ENCODE measurements around the gene KCNAB2.
A peak's percentile ranks its signal among the peaks of the same experiment; 100 is the strongest.

Gene KCNAB2

GRCh38 chr1:6051423-6051822, 5.7 kb downstream of the KCNAB2 start:
- H3K4me3 ChIP-seq (ENCODE audit: low read length, poor library complexity, severe bottlenecking) = no peak overlapping the region
- no peak overlapping the region for H2AFZ ChIP-seq (ENCODE audit: low read length)
- H3K4me1 ChIP-seq (ENCODE audit: insufficient read depth, low read length, poor library complexity, severe bottlenecking) = peaks cover 11% of the 10 kb centered on the region
- TF ChIP-seq CTCF (conservative IDR thresholded peaks at IDR 0.05; ENCODE audit: low read length) = no peak
- TF ChIP-seq EZH2phosphoT487 (IDR thresholded peaks at IDR 0.05; ENCODE audit: borderline replicate concordance) = no peak
- no peaks in the 10 kb centered on the region for H3F3A ChIP-seq (ENCODE audit: low read depth)
- H3K9ac ChIP-seq (ENCODE audit: low read depth, low read length, poor library complexity, severe bottlenecking) = no peak overlapping the region
- peaks cover 30% of the 10 kb centered on the region; the same call in 1 of the 2 replicates for H3K79me2 ChIP-seq (ENCODE audit: insufficient read depth, low read length)
- peaks cover 63% of the 10 kb centered on the region; the same call in 1 of the 2 replicates for H3K36me3 ChIP-seq (ENCODE audit: insufficient read depth, low read length)
- no peak overlapping the region for H3K4me2 ChIP-seq (ENCODE audit: low read depth, low read length, poor library complexity, severe bottlenecking)
- H4K20me1 ChIP-seq (ENCODE audit: insufficient read depth, low read length, poor library complexity, severe bottlenecking) = peaks cover 82% of the 10 kb centered on the region
- no peaks in the 10 kb centered on the region for H3K9me2 ChIP-seq (replicated peaks; ENCODE audit: low read depth, low read length)
- H3K9me3 ChIP-seq (ENCODE audit: insufficient read depth, low read depth, low read length) = no peaks in the 10 kb centered on the region
- H3K27me3 ChIP-seq (ENCODE audit: insufficient read depth, low read length, poor library complexity, severe bottlenecking) = no peaks in the 10 kb centered on the region

DNA sequence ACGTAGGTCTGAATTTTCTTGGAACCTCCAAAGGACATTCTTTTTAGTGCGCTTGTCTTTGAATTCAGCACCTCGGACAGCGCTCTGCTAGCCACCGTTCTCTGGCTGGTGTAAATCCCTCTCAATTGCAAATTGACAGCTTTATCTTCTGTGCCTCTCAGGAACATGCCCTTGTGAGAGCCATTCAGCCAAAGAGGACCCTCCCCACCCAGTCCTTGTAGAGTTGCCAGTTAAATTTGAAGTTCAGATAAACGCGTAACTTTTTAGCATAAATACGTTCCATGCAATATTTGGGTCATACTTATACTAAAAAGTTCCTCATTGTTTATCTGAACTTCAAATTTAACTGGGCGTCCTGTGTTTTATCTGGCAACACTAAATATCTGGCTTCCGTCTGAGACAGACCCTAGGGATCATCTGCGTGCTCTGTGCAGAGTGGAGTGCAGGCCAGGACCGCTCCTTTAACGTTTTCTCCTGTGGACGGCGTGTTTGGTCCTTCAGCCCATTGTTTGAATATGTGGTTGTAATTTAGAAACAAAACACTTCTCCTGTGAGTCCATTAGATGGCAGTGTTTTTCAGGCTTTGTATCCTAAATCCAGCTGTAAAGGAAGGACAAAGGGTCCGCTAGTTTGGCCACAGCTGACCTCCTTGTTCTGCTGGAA, 7.0 kb downstream of the KCNAB2 start:
- no peaks in the 10 kb centered on the region for H3K9me2 ChIP-seq (replicated peaks; ENCODE audit: low read depth, low read length)
- H3K27me3 ChIP-seq (ENCODE audit: insufficient read depth, low read length, poor library complexity, severe bottlenecking) = no peaks in the 10 kb centered on the region
- H3K36me3 ChIP-seq (ENCODE audit: insufficient read depth, low read length) = peaks cover 64% of the 10 kb centered on the region; the same call in 1 of the 2 replicates
- no peak overlapping the region for H3K4me2 ChIP-seq (ENCODE audit: low read depth, low read length, poor library complexity, severe bottlenecking)
- H3K9me3 ChIP-seq (ENCODE audit: insufficient read depth, low read depth, low read length) = no peaks in the 10 kb centered on the region
- H3K4me1 ChIP-seq (ENCODE audit: insufficient read depth, low read length, poor library complexity, severe bottlenecking) = peaks cover 11% of the 10 kb centered on the region
- no peak overlapping the region for H3K4me3 ChIP-seq (ENCODE audit: low read length, poor library complexity, severe bottlenecking)
- peaks cover 80% of the 10 kb centered on the region for H4K20me1 ChIP-seq (ENCODE audit: insufficient read depth, low read length, poor library complexity, severe bottlenecking)
- no peak for TF ChIP-seq EZH2phosphoT487 (IDR thresholded peaks at IDR 0.05; ENCODE audit: borderline replicate concordance)
- TF ChIP-seq CTCF (conservative IDR thresholded peaks at IDR 0.05; ENCODE audit: low read length) = peak; percentile 49
- H3K9ac ChIP-seq (ENCODE audit: low read depth, low read length, poor library complexity, severe bottlenecking) = no peak overlapping the region
- no peak overlapping the region for H2AFZ ChIP-seq (ENCODE audit: low read length)
- H3K79me2 ChIP-seq (ENCODE audit: insufficient read depth, low read length) = peaks cover 22% of the 10 kb centered on the region; the same call in 1 of the 2 replicates
- H3F3A ChIP-seq (ENCODE audit: low read depth) = no peaks in the 10 kb centered on the region

DNA sequence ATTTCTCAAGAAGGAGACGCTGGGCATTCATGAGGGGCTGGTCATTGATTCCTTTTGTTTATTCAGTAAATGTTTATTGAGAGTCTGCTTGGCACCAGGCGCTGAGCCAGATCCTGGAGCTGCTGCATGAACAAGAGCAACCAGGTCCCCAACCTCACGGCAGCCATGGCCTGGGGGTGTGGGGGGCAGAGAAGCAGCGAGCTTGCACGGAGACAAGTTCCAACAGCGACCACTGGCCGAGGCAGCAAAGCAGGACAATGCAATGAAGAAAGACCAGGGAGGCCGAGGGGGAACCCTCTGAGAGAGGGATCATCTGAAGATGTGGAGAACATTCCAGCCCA, 7.5 kb downstream of the KCNAB2 start:
- Histone ChIP-seq H3K4me1 (ENCODE audit: insufficient read depth, low read length, poor library complexity, severe bottlenecking) (peaks cover 8% of the 10 kb centered on the region), H3K36me3 (ENCODE audit: insufficient read depth, low read length) (peaks cover 63% of the 10 kb centered on the region; the same call in 1 of the 2 replicates), H3K9me3 (ENCODE audit: insufficient read depth, low read depth, low read length) (no peaks in the 10 kb centered on the region)

More for the DNA sequence above, 7.5 kb downstream of the KCNAB2 start:
- Histone ChIP-seq H4K20me1 (ENCODE audit: insufficient read depth, low read length, poor library complexity, severe bottlenecking) (peaks cover 79% of the 10 kb centered on the region), H3K9me2 (replicated peaks; ENCODE audit: low read depth, low read length) (no peaks in the 10 kb centered on the region), H3K79me2 (ENCODE audit: insufficient read depth, low read length) (peaks cover 17% of the 10 kb centered on the region; the same call in 1 of the 2 replicates), H3K4me3 (ENCODE audit: low read length, poor library complexity, severe bottlenecking) (no peak overlapping the region), H3K4me2 (ENCODE audit: low read depth, low read length, poor library complexity, severe bottlenecking) (no peak overlapping the region), H2AFZ (ENCODE audit: low read length) (no peak overlapping the region), H3K9ac (ENCODE audit: low read depth, low read length, poor library complexity, severe bottlenecking) (no peak overlapping the region), H3K27me3 (ENCODE audit: insufficient read depth, low read length, poor library complexity, severe bottlenecking) (no peaks in the 10 kb centered on the region), H3F3A (ENCODE audit: low read depth) (no peaks in the 10 kb centered on the region)
- no peak for TF ChIP-seq EZH2phosphoT487 (IDR thresholded peaks at IDR 0.05; ENCODE audit: borderline replicate concordance)
- TF ChIP-seq CTCF (conservative IDR thresholded peaks at IDR 0.05; ENCODE audit: low read length) = no peak
